ENCODE data around the gene CDA. TPM values are rescaled to one million over a fixed set of nuclear protein-coding genes. Genes with fewer than 3 reads are reported as not detected.

CDA gene
- total and polyA plus RNA-seq, 2 of the 8 experiments (the other 6 are each of a cell fraction or from before 2014, with no cell fraction given): 4.4 to 11.3 TPM

DNA sequence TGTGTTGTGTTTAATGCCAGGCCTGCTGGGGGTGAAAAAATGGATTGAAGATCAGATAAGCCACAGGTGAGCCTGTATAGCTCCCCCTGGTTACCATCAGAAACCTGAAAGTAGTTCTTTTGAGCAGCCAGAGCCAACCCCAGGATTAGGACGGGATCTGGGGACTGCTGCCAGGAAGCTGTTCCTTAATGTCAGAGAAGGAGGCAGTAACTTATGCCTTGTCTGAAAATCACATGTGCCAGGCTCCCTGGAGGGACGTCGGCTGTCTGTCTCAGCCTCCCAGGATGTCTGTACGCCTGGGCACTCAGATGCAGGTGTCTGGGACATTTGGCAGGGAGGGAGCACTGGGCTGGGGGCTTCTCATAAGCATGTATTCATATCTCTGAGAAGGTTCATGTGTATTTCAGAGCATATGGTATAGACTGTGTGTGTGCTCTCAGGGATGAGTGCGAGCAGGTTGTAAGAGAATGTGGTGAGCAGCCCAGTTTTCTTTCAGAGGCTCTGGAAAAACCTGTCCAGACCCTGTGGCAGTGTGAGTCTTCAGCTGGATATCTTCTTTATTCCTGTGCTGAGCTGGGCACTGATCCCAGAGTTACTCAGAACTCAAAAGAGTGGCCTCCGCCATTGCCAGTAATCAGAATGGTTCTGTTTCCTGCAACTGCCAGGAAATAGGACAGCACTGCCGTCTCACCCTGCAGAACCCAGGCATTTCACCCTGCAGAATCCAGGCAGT is 33.7 kb upstream of the CDA start (continued):
- TF ChIP-seq RNF2 (IDR thresholded peaks at IDR 0.05; ENCODE audit: borderline replicate concordance, low read depth, low read length, missing control alignments, poor library complexity, severe bottlenecking): no peak
- TF ChIP-seq YY1 (IDR thresholded peaks at IDR 0.05; ENCODE audit: low read depth, low read length): no peak
- no peak for TF ChIP-seq CTCF (IDR thresholded peaks at IDR 0.05; ENCODE audit: control extremely low read depth in 1 of 3, insufficient read depth in 1 of 3, low read depth in 1 of 3, low read length in 3 of 3)

Measured in H1 (cell line).